Right lobe of liver (tissue), 6 donors: ENCODE data around the gene PDE6B. TPM values are rescaled to one million over a fixed set of nuclear protein-coding genes. Genes with fewer than 3 reads are reported as not detected.

Experiments
- ATAC-seq, 4 donors: fragments of 200-7000 bp; cut with Tn5 transposase; one replicate each; pipeline ENCODE4 v1.9.1; 2020; ENCODE audit warnings: mild to moderate bottlenecking in 4 of 4, moderate library complexity in 4 of 4
- DNase-seq, 3 donors: peaks; one replicate each; pipeline ENCODE4 v3.0.0-alpha.2; 2020
- H3K27ac ChIP-seq, 3 donors: fragments of 200-600 bp; one replicate each; pipeline ENCODE4 v1.8.0; 2022
- H3K27me3 ChIP-seq, 2 donors: fragments of 200-600 bp; one replicate each; pipeline ENCODE4 v1.8.0; 2022
- H3K36me3 ChIP-seq, 4 donors: fragments of 200-600 bp; sonication (generic) in 1 of 4; one replicate each; pipeline versions ENCODE4 v1.5.1 to v1.8.0; 2017 to 2022; ENCODE audit warnings: control low read depth in 1 of 4
- H3K4me1 ChIP-seq, 4 donors: fragments of 200-600 bp; sonication (generic) in 1 of 4; one replicate each; pipeline versions ENCODE4 v1.5.1 to v1.8.0; 2017 to 2022; ENCODE audit warnings: control low read depth in 1 of 4
- H3K4me3 ChIP-seq, 3 donors: fragments of 200-600 bp; one replicate each; pipeline ENCODE4 v1.8.0; 2022
- H3K9me3 ChIP-seq, 4 donors: fragments of 200-600 bp; sonication (generic) in 1 of 4; one replicate each; pipeline versions ENCODE4 v1.5.1 to v1.8.0; 2017 to 2022; ENCODE audit warnings: control low read depth in 1 of 4
- POLR2A ChIP-seq: fragments of 450-650 bp; IDR thresholded peaks from one replicate; pipeline ENCODE4 v1.6.1; 2017; ENCODE audit warnings: antibody characterized with exemption, mild to moderate bottlenecking
- WGBS: methylation state at CpG from one replicate; pipeline ENCODE4 v1.1.6; 2018; ENCODE audit warnings: low coverage, low lambda C conversion rate; ENCODE audit not compliant: insufficient coverage; ENCODE audit errors: missing lambda C conversion rate; 5-methylcytosine and 5-hydroxymethylcytosine counted together
- intact Hi-C, 2 donors: fragments of 100-400 bp; cut with DNase I; formaldehyde crosslinking; loops; one replicate each; pipeline versions ENCODE4 v1.11.2 to v1.14.1; 2022
- total RNA-seq, 6 experiments: library from RNA; depleted of rRNA in 2 of 6; stranded (reverse); fragments of >200 nt in 2 of 6; fragmentation: NEBNext Ultra II Directional in 3 of 6; extraction: Animal tissue kit (Norgen Biotek cat#: 25700) in 3 of 6; gene quantifications; one replicate each; pipeline versions ENCODE4 v1.1.0 to v1.2.4, GENCODE V29; 2016 to 2023
- TF ChIP-seq, protein P1 (sequence below), 4 donors: fragments of 200-600 bp in 3 of 4; fragments of 450-650 bp in 1 of 4; IDR thresholded peaks; one replicate each; pipeline versions ENCODE4 v1.5.1 to v1.8.0; 2016 to 2022; ENCODE audit warnings: antibody characterized with exemption in 4 of 4, mild to moderate bottlenecking in 2 of 4
- donor health status: DM: no; HTN: yes; CAD: no.
- donor health status: DM: no; HTN: no; CAD: no.
- donor health status: DM: no; HTN: no; CAD: no.
- donor health status: DM: no; HTN: yes; CAD: no.
- donor health status: DM: no; HTN: yes; CAD: no.

The PDE6B gene
- total RNA-seq, 6 experiments from 2014 or later, result 0.24 to 1.9 (median 0.76) TPM; not detected in 1

DNA sequence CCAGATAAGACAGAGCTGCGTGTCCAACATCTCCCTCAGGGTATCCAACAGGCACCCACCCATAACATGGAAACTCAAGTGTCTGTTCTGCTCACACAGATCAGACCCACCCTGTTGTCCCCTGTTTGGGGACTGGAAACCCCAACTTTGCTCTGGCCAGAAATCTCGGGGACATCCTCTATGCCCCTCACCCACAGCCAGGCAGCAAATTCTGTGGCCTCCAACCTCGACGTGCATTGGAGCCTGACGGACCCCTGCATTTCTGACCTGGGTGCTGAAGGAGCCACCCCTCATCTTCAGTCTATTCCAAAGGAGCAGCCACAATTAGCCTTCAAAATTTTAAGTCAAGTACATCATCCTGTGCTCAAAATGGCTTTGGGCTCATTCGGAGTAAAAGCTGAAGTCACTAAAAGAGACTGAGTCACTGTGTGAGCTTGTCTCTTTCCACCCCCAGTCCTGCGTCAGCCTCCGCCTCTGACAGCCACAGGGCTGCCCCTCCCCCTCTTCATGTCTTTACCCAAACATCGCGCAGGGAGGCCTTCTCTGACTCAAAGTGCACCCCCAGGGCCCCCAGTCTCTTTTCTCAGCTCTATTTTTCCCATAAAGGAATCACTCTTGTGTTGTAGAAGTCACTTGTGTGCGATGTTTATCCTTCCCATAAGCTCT, 24.4 kb upstream of the PDE6B start:
- no peaks in the 10 kb centered on the region for H3K36me3 ChIP-seq
- no peak overlapping the region for H3K4me3 ChIP-seq
- H3K27ac ChIP-seq, result no peak overlapping the region
- ATAC-seq (no peak), DNase-seq (peak in 1 of 3 donors; percentile 15)
- TF ChIP-seq, protein P1, sequence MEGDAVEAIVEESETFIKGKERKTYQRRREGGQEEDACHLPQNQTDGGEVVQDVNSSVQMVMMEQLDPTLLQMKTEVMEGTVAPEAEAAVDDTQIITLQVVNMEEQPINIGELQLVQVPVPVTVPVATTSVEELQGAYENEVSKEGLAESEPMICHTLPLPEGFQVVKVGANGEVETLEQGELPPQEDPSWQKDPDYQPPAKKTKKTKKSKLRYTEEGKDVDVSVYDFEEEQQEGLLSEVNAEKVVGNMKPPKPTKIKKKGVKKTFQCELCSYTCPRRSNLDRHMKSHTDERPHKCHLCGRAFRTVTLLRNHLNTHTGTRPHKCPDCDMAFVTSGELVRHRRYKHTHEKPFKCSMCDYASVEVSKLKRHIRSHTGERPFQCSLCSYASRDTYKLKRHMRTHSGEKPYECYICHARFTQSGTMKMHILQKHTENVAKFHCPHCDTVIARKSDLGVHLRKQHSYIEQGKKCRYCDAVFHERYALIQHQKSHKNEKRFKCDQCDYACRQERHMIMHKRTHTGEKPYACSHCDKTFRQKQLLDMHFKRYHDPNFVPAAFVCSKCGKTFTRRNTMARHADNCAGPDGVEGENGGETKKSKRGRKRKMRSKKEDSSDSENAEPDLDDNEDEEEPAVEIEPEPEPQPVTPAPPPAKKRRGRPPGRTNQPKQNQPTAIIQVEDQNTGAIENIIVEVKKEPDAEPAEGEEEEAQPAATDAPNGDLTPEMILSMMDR (IDR thresholded peaks at IDR 0.05), result no peak
- TF ChIP-seq POLR2A, result no peak
- intact Hi-C loops, result no loop called here
- 42% methylated on average over 9 of the region's 11 CpGs for WGBS
- H3K9me3 ChIP-seq, result no peaks in the 10 kb centered on the region
- H3K4me1 ChIP-seq, result no peaks in the 10 kb centered on the region
- no peaks in the 10 kb centered on the region for H3K27me3 ChIP-seq

DNA sequence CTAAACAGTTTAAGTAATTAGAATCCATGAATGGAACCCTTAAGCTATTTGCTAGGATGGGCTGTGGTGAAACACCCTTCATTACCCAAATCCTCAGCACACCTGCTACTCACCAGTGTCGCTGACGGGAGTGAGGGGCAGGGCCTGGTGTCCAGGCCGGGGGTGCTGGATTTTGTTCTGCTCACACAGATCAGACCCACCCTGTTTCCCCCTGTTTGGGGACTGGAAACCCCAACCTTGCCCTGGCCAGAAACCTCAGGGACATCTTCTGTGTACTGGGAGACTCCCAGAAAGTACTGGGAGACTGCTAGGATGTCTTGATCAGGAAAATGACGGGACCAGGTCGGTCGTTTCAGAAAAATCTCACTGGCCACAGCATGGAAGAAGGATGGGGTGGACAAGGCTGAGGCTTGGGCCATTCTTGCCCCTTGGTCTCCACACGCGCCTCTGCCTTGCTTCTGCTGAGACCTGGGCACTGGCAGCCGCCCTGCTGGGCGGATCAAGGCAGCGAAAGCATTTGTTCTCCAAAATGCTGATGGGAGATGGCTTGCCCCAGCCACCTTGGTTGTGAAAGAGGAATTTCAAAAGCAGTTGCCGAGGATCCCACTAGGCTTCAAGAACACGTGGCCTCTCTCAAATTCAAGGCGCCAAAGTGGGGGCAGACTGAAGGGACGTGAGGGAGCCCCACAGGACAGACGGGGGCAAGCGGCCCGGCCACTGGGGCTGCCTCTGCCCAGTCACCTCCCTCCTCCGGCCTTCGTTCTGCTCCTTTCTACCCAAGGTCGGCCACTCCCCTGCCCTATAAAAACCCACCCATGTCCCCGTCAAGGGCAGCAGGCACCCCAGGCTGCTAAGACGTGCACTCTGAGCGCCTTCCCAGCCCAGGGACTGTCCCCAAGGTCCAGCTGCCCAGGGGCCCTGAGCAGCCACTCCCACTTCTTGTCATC, 23.5 kb upstream of the PDE6B start:
- H3K4me3 ChIP-seq, result no peak overlapping the region
- WGBS, result 69% methylated on average over 8 of the region's 24 CpGs
- ATAC-seq (peak in 1 of 4 donors; percentile 18), DNase-seq (peak in 1 of 3 donors; percentile 12)
- no peaks in the 10 kb centered on the region for H3K9me3 ChIP-seq
- H3K4me1 ChIP-seq, result no peaks in the 10 kb centered on the region
- intact Hi-C loops, result no loop called here
- TF ChIP-seq, protein P1 (IDR thresholded peaks at IDR 0.05), result no peak
- no peak for TF ChIP-seq POLR2A
- H3K36me3 ChIP-seq, result no peaks in the 10 kb centered on the region
- no peak overlapping the region for H3K27ac ChIP-seq
- H3K27me3 ChIP-seq, result no peaks in the 10 kb centered on the region

DNA sequence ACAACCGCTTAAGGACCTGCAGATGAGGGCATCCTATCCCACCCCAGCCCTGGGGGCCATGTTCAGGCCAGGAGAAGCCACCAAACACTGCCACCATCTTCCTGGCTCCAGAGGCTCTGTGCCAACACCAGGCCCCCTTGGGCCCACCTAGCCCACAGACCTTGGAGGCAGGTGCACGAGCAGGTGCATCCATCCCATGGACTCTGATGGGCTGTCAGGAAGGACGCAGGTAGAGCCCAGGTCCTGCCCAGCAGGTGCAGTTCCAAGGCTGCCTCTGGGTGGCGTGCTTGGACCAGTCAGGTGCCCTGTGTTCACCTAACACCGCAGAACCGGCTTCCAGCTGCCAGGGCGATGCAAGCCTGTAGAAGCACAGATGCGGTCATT, 22.8 kb upstream of the PDE6B start:
- Histone ChIP-seq H3K27ac (no peak overlapping the region), H3K27me3 (no peaks in the 10 kb centered on the region), H3K4me1 (no peaks in the 10 kb centered on the region), H3K9me3 (no peaks in the 10 kb centered on the region), H3K4me3 (no peak overlapping the region), H3K36me3 (no peaks in the 10 kb centered on the region)
- peak; percentile 25 to 93 (median 66) for ATAC-seq
- no peak for TF ChIP-seq POLR2A
- TF ChIP-seq, protein P1 (IDR thresholded peaks at IDR 0.05), result peak in 3 of 4 donors; percentile 7 to 64 (median 34)
- 0% methylated on average over 1 of the region's 8 CpGs for WGBS
- intact Hi-C loops, result no loop called here
- peak in 2 of 3 donors; percentile 42 to 68 for DNase-seq

DNA sequence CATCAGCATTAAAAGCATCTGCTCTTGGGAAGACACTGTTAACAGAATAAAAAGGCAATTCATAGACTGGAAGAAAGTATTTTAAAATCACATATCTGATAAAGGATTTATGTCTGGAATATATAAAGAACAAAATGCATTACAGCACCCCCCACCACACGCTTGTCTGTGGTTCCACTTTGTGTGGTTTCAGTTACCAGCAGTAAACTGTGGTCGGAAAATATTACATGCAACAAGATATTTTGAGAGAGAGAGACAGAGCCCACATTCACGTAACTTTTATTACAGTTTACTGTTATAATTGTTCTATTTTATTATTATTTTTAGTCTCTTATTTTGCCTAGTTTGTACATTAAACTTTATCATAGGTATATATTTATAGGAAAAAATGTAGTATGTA, 21.2 kb upstream of the PDE6B start:
- no peaks in the 10 kb centered on the region for H3K9me3 ChIP-seq
- 52% methylated on average over 3 of the region's 3 CpGs for whole genome bisulfite sequencing
- ATAC-seq, result no peak
- no peaks in the 10 kb centered on the region for H3K27me3 ChIP-seq
- no peaks in the 10 kb centered on the region for H3K36me3 ChIP-seq
- no peak for DNase-seq
- H3K4me1 ChIP-seq, result no peaks in the 10 kb centered on the region
- H3K27ac ChIP-seq, result no peak overlapping the region
- no peak for TF ChIP-seq POLR2A
- TF ChIP-seq, protein P1 (IDR thresholded peaks at IDR 0.05), result no peak
- intact Hi-C loops, result no loop called here
- H3K4me3 ChIP-seq, result no peak overlapping the region
